Islet precursor cell (in vitro differentiated cells): ENCODE data around the gene PAGR1.
"Not testable (repeated sequence)": the region's sequence is repeated elsewhere in the genome, so short reads cannot be mapped to it uniquely, and the experiment has no call there.

Source experiments
- DNase-seq: peaks from one replicate; pipeline ENCODE4 v3.0.0-alpha.2; 2018

PAGR1 gene

GRCh38 chr16:29813644-29814562 lies 2.0 kb upstream of the PAGR1 start:
- DNase-seq: no peak

DNA sequence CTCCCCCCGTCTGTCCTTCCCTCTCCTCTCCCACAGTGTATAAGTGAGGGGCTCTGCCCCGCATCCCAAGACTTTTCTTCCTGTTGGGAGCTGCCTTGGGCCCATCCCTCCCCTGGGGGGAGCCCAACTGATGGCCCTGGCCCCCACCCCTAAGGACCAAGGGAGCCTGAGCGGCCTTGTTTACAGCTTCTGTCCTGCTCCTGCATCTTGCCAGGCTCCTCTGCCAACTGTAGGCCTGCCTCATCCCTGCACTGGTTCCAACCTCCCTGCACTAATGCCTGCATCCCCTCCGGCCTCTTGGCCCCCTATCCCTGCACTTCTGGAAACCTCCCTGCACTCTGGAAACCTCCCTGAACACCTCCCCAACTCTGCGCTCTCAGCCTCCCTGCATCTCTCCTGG lies 1.4 kb upstream of the PAGR1 start:
- DNase-seq: no peak

GRCh38 chr16:29815032-29815721 lies 775 bp upstream of the PAGR1 start:
- no peak for DNase-seq

- DNase-seq: peak; percentile 86
Observed at GRCh38 chr16:29816694-29817441, 916 bp downstream of the PAGR1 start.

DNA sequence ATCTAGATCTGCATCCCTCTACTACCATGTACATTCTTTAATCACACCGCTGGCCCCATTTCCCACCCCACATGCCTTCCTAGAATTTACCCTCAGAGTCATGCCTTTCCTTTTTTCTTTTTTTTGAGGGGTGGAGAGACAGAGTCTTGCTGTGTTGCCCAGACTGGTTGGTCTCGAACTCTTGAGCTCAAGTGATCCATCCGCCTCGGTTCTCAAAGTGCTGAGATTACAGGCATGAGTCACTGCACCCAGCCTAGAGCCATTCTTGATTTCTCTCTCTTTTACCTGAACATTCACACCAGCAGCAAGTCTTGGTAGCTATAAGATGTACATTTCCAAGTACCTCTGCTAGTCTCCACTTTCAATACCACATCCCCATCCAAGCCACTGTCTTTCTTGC lies 2.1 kb downstream of the PAGR1 start:
- no peak for DNase-seq

GRCh38 chr16:29819506-29819905 lies 3.6 kb downstream of the PAGR1 start:
- DNase-seq: no peak

DNA sequence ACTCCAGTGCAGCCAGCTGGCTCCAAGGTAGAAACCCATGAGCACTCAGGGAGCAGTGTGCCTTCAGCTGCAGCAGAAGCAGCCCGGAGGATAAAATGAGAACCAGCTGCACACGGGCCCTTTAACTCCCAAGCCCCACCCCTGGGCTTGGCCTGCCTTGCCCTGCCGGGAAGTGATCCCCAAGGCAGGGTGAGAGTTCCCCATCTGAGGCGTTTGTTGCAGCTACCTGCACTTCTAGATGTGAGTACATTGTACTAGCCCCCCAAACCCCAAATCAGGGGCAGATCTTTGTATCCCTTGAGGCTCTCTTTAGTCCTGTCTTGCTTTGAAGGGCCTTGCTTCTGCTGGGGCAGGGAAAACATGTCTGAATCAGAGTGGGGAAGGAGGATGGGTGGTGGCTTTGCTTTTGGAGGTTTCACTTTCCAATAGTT lies 4.3 kb downstream of the PAGR1 start, which contains the start of gene MVP:
MVP (plus strand) TSS at position 192 of the 431 bp plus-strand sequence. CDS start 10,088 bp downstream, outside the sequence.
- no peak for DNase-seq

DNA sequence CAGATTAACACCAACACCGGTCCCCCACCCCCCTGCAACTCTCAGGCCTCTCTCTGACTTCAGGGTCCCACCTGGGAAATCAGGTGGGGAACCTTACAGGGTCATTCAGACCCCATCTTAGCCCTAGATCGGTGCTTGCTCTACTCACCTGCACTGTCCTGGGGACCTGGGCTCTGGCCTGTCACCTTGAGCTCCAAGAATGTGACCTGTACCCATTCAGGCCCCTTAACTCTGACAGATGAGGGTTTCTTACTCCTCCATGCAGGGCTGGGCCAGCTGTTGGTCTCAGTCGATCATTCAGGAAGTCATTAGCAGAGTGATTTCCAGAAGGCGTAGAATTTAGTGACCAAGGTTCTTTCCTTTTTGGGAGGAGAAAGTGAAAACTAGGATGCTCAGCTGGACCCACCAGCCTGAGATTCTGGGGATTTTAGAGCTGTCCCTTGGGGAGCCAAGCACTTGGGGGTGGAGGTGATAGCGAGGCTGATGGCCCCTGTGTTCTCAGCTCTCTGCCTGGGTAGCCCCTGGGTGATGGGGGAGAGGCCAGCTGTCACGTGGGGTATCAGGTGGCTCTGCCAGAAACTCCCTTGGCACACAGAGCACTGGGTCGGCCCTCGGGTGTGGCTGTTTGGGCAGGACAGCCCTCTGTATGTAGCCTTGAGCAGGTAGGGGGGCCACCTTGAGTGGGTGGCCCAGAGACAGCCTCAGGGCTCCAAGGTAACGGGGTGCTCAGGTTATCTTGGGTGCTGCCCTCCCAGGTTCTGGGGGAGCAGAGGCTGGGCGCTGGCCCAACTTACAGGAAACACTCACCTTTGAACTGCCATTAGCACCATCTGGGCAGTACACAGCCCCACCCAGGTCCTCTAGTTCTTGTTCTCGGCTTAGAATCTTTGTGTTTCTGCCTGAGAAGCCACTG lies 5.0 kb downstream of the PAGR1 start:
- no peak for DNase-seq

GRCh38 chr16:29821643-29822115 lies 5.7 kb downstream of the PAGR1 start:
- peak; percentile 83 for DNase-seq

DNA sequence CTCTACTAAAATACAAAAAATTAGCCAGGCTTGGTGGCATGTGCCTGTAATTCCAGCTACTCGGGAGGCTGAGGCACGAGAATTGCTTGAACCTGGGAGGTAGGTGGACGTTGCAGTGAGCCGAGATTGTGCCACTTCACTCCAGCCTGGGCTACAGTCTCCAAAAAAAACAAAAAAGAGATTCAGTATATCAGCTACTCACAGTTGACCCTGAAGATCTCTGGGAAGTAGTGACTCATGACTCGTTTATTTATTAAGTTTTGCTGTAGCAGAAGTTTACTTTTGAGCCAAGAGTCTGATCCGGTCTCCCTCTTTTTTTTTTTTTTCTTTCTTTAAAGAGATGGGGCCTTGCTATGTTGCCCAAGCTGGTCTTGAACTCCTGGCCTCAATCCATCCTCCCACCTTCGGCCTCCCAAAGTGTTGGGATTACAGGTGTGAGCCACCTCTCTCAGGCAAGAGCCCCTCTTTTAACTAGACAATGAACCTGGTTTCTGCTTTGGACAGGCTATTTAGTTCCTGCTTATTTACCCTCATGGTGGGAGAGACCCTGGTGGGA lies 8.7 kb downstream of the PAGR1 start:
- DNase-seq: no peak

DNA sequence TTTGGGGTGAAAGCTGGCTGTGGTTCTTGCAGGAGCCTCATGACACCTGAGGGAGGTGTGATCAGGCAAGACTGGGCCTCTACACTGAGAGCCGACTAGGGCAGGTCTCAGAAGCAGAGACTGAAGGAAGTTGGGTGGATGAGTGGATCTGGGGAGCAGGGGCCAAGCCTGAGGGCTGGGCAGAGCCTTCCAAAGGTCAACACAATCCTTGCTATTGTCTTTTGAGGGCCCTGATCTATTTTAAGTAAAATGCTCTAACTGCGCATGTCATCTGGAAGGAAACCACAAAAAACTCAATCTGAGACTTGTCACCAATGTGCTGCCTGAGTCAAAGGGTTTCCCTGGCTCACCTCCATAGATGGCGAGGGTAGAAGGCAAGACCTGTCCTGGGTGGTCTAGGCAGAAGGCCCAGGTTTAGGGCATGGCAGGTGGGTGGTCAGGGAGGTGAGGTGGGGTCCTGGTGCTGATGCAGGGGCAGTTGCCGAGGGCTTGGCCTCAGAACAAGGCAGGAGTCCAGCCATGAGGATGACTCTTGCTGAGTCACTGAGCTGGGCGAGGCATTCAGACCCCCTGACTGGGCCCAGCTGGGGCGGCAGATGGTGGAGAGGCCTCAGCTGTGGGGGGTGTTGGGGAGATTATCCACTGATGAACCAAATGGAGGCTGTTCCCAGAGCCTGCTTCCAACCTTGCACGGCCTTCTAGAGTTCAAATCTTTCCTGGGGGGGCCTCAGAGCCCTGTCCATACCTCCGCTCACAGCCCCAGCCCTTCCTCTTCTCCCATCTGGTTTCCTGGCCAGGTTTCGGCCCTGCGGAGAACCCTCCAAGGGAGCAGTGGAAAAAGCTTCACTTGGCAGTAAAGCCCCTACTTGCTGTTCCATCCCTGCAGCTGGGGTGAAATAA lies 9.4 kb downstream of the PAGR1 start:
- peak; percentile 66 for DNase-seq

DNA sequence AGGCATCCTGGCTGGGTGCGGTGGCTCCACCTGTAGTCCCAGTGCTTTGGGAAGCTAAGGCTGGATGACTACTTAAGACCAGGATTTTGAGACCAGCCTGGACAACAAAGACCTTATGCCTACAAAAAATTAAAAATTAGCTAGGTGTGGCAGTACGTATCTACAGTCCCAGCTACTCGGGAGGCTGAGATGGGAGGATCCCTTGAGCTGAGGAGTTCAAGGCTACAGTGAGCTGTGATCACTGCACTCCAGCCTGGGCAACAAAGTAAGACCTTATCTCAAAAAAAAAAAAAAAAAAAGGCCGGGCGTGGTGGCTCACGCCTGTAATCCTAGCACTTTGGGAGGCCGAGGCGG lies 10.4 kb downstream of the PAGR1 start:
- no peak for DNase-seq

DNA sequence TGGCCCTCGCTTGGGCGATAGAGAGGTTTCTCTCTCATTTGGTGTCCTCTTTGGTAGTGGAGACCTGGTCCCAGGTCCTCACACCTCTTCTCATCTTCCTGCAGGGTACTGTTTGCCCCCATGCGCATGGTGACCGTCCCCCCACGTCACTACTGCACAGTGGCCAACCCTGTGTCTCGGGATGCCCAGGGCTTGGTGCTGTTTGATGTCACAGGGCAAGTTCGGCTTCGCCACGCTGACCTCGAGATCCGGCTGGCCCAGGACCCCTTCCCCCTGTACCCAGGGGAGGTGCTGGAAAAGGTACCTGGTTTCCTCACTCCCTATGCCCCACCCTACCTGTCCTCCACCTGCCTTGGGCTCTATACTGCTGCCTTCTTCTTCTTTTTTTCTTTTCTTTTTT lies 14.8 kb downstream of the PAGR1 start:
- no peak for DNase-seq

DNA sequence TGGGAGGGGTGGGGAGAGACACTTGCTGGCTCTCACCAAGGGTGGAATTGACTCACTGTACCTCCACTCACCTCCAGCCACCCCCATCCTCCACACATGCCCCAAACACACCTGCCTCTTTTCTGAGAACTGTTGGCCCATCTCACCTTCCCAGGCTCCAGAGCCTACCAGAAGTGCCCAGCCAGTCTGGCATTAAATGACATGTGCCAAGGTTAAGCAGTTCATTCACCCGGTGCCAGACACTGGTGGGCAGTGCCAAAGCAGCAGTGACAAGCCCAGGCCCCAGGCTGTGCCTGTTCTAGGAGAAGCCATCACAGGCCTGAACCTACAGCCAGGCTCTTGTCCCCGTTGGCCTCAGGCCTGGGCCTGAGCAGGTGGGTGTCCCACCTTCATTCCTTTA lies 15.5 kb downstream of the PAGR1 start:
- no peak for DNase-seq

DNA sequence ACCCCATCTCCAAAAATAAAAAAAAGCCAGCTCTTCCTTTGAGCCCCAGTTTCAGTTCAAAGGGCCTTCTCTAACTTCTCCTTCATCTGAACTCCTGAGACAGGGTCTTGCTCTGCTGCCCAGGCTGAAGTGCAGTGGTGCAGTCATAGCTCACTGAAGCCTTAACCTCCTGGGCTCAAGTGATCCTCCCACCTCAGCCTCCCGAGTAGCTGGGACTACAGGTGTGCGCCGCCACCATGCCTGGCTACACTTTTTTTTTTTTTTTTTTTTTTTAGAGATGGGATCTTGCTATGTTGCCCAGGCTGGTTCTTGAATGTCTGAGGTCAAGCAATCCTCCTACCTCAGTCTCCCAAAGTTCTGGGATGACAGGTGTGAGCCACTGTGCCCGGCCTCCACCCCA lies 17.3 kb downstream of the PAGR1 start:
- not testable (repeated sequence) for DNase-seq

GRCh38 chr16:29834079-29834478 lies 18.1 kb downstream of the PAGR1 start:
- no peak for DNase-seq

- no peak for DNase-seq
Observed at GRCh38 chr16:29835926-29836325, 20.0 kb downstream of the PAGR1 start.

GRCh38 chr16:29836623-29837022 lies 20.7 kb downstream of the PAGR1 start:
- no peak for DNase-seq

DNA sequence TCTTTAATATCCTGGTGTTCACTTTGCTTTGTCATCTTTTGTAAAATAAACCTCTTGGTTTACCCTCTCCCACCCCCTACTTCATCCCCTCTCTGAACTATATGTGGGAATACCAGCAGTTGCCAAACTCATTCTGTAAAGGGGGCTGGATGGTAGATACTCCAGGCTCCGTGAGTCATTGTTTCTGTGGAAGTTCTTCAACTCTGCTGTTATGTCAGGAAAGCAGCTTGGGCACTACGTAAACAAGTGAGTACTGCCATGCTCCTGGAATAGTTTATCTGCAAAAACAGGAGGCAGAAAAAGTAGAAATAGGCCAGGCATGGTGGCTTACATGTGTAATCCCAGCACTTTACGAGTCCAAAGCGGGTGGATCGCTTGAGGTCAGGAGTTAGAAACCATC lies 21.9 kb downstream of the PAGR1 start:
- no peak for DNase-seq

DNA sequence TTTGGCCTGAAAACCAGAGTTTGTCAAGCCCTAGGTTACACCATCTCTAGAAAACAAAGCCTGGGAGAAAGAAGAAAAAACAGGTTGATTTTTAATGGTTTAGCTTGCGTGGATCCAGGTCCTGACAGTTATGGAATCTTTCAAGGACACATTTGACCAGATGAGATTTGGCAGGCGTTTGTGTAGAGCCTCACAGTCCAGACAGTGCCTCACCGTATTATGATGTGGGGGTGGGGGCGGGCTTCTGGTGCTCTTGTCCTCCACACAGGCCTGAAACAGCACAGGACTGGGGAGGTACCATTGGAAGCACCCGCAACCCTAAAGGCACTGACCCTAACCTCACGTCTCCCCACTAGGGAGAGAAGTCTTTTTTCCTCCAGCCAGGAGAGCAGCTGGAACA lies 23.9 kb downstream of the PAGR1 start:
- no peak for DNase-seq

DNA sequence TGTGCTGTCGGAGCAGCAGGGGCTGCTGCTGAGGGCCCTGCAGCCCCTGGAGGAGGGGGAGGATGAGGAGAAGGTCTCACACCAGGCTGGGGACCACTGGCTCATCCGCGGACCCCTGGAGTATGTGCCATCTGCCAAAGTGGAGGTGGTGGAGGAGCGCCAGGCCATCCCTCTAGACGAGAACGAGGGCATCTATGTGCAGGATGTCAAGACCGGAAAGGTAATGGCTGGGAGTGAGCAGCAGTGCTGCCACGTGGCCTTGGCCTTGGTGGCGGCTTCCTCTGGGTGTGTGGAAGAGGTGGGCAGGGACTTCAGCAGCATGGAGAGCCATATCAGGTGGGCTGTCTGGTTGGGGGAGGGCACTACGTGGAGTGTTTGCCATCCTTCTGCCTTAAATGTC lies 24.3 kb downstream of the PAGR1 start:
- DNase-seq: no peak
